IMR-90 (cell line): Measurements from ENCODE around the gene PRR18. TPM values are rescaled to one million over a fixed set of nuclear protein-coding genes. Genes with fewer than 3 reads are reported as not detected.

ENCODE experiments used
- ATAC-seq: fragments of 200-7000 bp; cut with Tn5 transposase; 2 replicates; pipeline ENCODE4 v1.9.1; 2020; ENCODE audit warnings: low read depth, mild to moderate bottlenecking, moderate library complexity
- BruUV-seq: library from RNA; stranded (reverse); fragments of 400-500 nt; replicated peaks from 2 replicates; lab custom pipeline; 2021; lab: Mats Ljungman, UMichigan
- CTCF ChIA-PET: fragments of 300-600 bp; formaldehyde crosslinking; extraction: SDS; loops from one replicate; lab custom pipeline; 2021; ENCODE audit warnings: antibody characterized with exemption; lab: Yijun Ruan, JAX
- POLR2A ChIA-PET: fragments of 300-600 bp; sonication (Branson Sonifier 250); formaldehyde crosslinking; loops from one replicate; lab custom pipeline; 2022; ENCODE audit warnings: antibody characterized with exemption; ENCODE audit not compliant: unreplicated experiment; lab: Charles Lee
- DNase-seq: peaks from one replicate; pipeline ENCODE4 v3.0.0; 2013
- H2AFZ ChIP-seq: replicated peaks from 2 replicates; pipeline ENCODE3; 2013; ENCODE audit warnings: low read length, mild to moderate bottlenecking; ENCODE audit not compliant: poor library complexity
- H2AK5ac ChIP-seq: 2 replicates; pipeline ENCODE4 v1.6.1; 2013; ENCODE audit warnings: low read depth, low read length, inconsistent platforms
- H2AK9ac ChIP-seq: replicated peaks from 2 replicates; pipeline ENCODE3; 2013; ENCODE audit warnings: mild to moderate bottlenecking, low read depth, low read length, moderate library complexity; ENCODE audit not compliant: poor library complexity
- H2BK120ac ChIP-seq: 2 replicates; pipeline ENCODE4 v1.6.1; 2013; ENCODE audit warnings: low read depth, low read length, inconsistent platforms
- H2BK15ac ChIP-seq: 3 replicates; pipeline ENCODE4 v1.6.1; 2013; ENCODE audit warnings: low read depth, low read length, inconsistent platforms
- H2BK20ac ChIP-seq: 2 replicates; pipeline ENCODE4 v1.6.1; 2013; ENCODE audit warnings: low read depth, mild to moderate bottlenecking, inconsistent platforms, low read length, moderate library complexity
- H2BK5ac ChIP-seq: 2 replicates; pipeline ENCODE4 v1.6.1; 2013; ENCODE audit warnings: mild to moderate bottlenecking, low read depth, low read length, inconsistent platforms; ENCODE audit not compliant: poor library complexity, severe bottlenecking
- H3K14ac ChIP-seq: replicated peaks from 2 replicates; pipeline ENCODE4 v1.6.1; 2013; ENCODE audit warnings: low read depth, low read length, inconsistent platforms
- H3K18ac ChIP-seq: 2 replicates; pipeline ENCODE4 v1.6.1; 2013; ENCODE audit warnings: low read depth, low read length, control low read depth
- H3K23ac ChIP-seq: 2 replicates; pipeline ENCODE4 v1.6.1; 2013; ENCODE audit warnings: low read depth, low read length, inconsistent platforms
- H3K27ac ChIP-seq: 2 replicates; pipeline ENCODE4 v1.5.1; 2013; ENCODE audit warnings: mild to moderate bottlenecking, control low read depth, low read length; ENCODE audit not compliant: insufficient read depth
- H3K27me3 ChIP-seq: 2 replicates; pipeline ENCODE4 v1.6.1; 2013; ENCODE audit warnings: low read length; ENCODE audit not compliant: control insufficient read depth, insufficient read depth
- H3K36me3 ChIP-seq: 2 replicates; pipeline ENCODE4 v1.6.1; 2013; ENCODE audit warnings: low read length, mixed read lengths; ENCODE audit not compliant: control insufficient read depth, insufficient read depth
- H3K4ac ChIP-seq: 2 replicates; pipeline ENCODE4 v1.6.1; 2013; ENCODE audit warnings: low read depth, low read length, inconsistent platforms
- H3K4me1 ChIP-seq: 2 replicates; pipeline ENCODE4 v1.6.1; 2013; ENCODE audit warnings: low read length, mixed read lengths; ENCODE audit not compliant: control insufficient read depth, insufficient read depth
- H3K4me2 ChIP-seq: 2 replicates; pipeline ENCODE4 v1.6.1; 2013; ENCODE audit warnings: low read depth, mild to moderate bottlenecking, control low read depth, low read length, moderate library complexity
- H3K4me3 ChIP-seq: 2 replicates; pipeline ENCODE4 v1.5.1; 2013; ENCODE audit warnings: low read depth, mild to moderate bottlenecking, control low read depth, low read length, moderate library complexity; ENCODE audit not compliant: insufficient read depth
- H3K56ac ChIP-seq: 2 replicates; pipeline ENCODE4 v1.6.1; 2013; ENCODE audit warnings: low read length, inconsistent platforms; ENCODE audit not compliant: insufficient read depth; ENCODE audit errors: extremely low read depth
- H3K79me1 ChIP-seq, 2 experiments: 2 replicates each; pipeline ENCODE4 v1.6.1; 2013; ENCODE audit warnings: low read length in 2 of 2, inconsistent platforms in 1 of 2, low read depth in 1 of 2
- H3K9ac ChIP-seq: 2 replicates; pipeline ENCODE4 v1.6.1; 2013; ENCODE audit warnings: low read depth, low read length, control low read depth
- H3K9me1 ChIP-seq: 2 replicates; pipeline ENCODE4 v1.6.1; 2013; ENCODE audit warnings: low read length, inconsistent platforms; ENCODE audit not compliant: insufficient read depth
- H3K9me3 ChIP-seq: 2 replicates; pipeline ENCODE4 v1.6.1; 2013; ENCODE audit warnings: low read length; ENCODE audit not compliant: control insufficient read depth, insufficient read depth
- H4K20me1 ChIP-seq: 2 replicates; pipeline ENCODE4 v1.6.1; 2013; ENCODE audit warnings: low read length, inconsistent platforms; ENCODE audit not compliant: insufficient read depth
- H4K5ac ChIP-seq: 2 replicates; pipeline ENCODE4 v1.6.1; 2013; ENCODE audit warnings: mild to moderate bottlenecking, low read depth, low read length, control low read depth
- H4K8ac ChIP-seq, 2 experiments: 2 replicates each; pipeline ENCODE4 v1.6.1; 2013; ENCODE audit warnings: low read depth in 2 of 2, low read length in 2 of 2, control low read depth in 1 of 2, inconsistent platforms in 1 of 2
- H4K91ac ChIP-seq: 2 replicates; pipeline ENCODE4 v1.6.1; 2013; ENCODE audit warnings: low read depth, low read length, inconsistent platforms; ENCODE audit not compliant: insufficient read depth
- BHLHE40 ChIP-seq: fragments of 150-350 bp; IDR thresholded peaks from 2 replicates; pipeline ENCODE4 v1.6.1; 2016; ENCODE audit warnings: mild to moderate bottlenecking, low read depth, low read length
- CEBPB ChIP-seq: IDR thresholded peaks from 2 replicates; pipeline ENCODE4 v1.6.1; 2012; ENCODE audit warnings: low read depth, low read length, improper control_type of control experiment
- NFE2L2 ChIP-seq: fragments of 150-350 bp; IDR thresholded peaks from 2 replicates; pipeline ENCODE4 v1.6.1; 2016; ENCODE audit warnings: low read depth, mild to moderate bottlenecking, low read length
- WGBS, 2 experiments: methylation state at CpG; one replicate each; pipeline versions ENCODE4 v1.1.5 to v1.1.7; 2013; ENCODE audit warnings: missing lambda C conversion rate in 2 of 2; ENCODE audit not compliant: insufficient read length in 1 of 2; ENCODE audit errors: extremely low coverage in 2 of 2; 5-methylcytosine and 5-hydroxymethylcytosine counted together
- dilution Hi-C: fragments of 300-500 bp; cut with HindIII; formaldehyde crosslinking; loops from one replicate; pipeline ENCODE4 v1.14.3; 2018; ENCODE audit warnings: low sequenced_read_pairs; ENCODE audit not compliant: unreplicated experiment
- in situ Hi-C: fragments of 300-500 bp; cut with MboI; formaldehyde crosslinking; loops from 3 replicates; pipeline ENCODE4 v1.14.3; 2019; ENCODE audit warnings: low sequenced_read_pairs, inconsistent platforms, mixed read lengths
- intact Hi-C: fragments of 100-400 bp; cut with micrococcal nuclease; formaldehyde crosslinking; loops from 2 replicates; pipeline ENCODE4 v1.10.0; 2022
- polyA plus RNA-seq, 3 experiments: library from polyadenylated mRNA; depleted of rRNA; stranded (reverse); fragments of >200 nt; gene quantifications; 2 replicates each; pipeline ENCODE4 v1.2.3, GENCODE V29; 2012; ENCODE audit warnings: low replicate concordance in 1 of 3
- total RNA-seq: library from RNA; depleted of rRNA; stranded (reverse); fragments of >200 nt; gene quantifications from 2 replicates; pipeline ENCODE4 v1.2.3, GENCODE V29; 2012
- TF ChIP-seq, protein P1 (sequence below): conservative IDR thresholded peaks from 2 replicates; pipeline ENCODE4 v1.5.1; 2012; ENCODE audit warnings: mild to moderate bottlenecking, low read depth, low read length, improper control_type of control experiment

Gene PRR18
- total and polyA plus RNA-seq, 2 of the 4 experiments (the other 2 are of a cell fraction) = not detected

DNA sequence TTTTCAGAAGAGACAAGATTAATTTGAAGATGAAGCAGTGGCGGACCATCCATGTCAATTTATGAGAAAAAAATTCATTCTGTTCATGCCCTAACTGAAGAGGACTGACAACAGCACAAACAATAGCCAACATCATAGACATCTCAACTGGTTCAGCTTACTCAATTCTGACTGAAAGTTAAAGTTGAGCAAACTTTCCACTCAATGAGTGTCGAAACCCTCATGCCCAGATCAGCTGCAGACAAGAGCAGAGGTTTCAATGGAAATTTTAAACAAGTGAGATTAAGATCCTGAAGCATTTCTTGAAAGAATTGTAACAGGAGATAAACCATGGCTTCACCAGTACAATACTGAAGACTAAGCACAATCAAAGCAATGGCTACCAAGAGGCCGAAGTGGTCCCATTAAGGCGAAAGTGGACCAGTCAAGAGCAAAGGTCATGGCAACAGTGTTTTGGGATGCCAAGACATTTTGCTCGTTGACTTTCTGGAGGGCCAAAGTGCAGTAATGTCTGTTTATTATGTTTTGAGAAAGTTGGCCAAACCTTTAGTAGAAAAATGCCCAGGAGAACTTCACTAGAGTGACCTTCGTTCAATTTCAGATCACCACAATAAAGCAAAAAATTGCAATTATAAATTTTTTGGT is 40.2 kb upstream of the PRR18 start:
- no peak overlapping the region for H3K9ac ChIP-seq
- peaks cover 4% of the 10 kb centered on the region for H3K27me3 ChIP-seq
- no peak overlapping the region for H2BK15ac ChIP-seq
- intact Hi-C loops (no loop called here), dilution Hi-C loops (no loop called here), in situ Hi-C loops (no loop called here)
- no peak overlapping the region for H2AFZ ChIP-seq
- TF ChIP-seq, protein P1, sequence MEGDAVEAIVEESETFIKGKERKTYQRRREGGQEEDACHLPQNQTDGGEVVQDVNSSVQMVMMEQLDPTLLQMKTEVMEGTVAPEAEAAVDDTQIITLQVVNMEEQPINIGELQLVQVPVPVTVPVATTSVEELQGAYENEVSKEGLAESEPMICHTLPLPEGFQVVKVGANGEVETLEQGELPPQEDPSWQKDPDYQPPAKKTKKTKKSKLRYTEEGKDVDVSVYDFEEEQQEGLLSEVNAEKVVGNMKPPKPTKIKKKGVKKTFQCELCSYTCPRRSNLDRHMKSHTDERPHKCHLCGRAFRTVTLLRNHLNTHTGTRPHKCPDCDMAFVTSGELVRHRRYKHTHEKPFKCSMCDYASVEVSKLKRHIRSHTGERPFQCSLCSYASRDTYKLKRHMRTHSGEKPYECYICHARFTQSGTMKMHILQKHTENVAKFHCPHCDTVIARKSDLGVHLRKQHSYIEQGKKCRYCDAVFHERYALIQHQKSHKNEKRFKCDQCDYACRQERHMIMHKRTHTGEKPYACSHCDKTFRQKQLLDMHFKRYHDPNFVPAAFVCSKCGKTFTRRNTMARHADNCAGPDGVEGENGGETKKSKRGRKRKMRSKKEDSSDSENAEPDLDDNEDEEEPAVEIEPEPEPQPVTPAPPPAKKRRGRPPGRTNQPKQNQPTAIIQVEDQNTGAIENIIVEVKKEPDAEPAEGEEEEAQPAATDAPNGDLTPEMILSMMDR = no peak
- TF ChIP-seq BHLHE40 (no peak), NFE2L2 (no peak), CEBPB (no peak)
- POLR2A ChIA-PET = no interaction called here
- H3K23ac ChIP-seq = no peak overlapping the region
- H3K18ac ChIP-seq = no peak overlapping the region
- no peak overlapping the region for H3K27ac ChIP-seq
- no peak overlapping the region for H2AK5ac ChIP-seq
- WGBS, 2 experiments = no CpG with 5 or more reads among the region's 6 CpGs
- no peaks in the 10 kb centered on the region for H4K20me1 ChIP-seq
- no peaks in the 10 kb centered on the region for H3K36me3 ChIP-seq
- H3K79me1 ChIP-seq = no peaks in the 10 kb centered on the region
- no peaks in the 10 kb centered on the region for H3K9me1 ChIP-seq
- CTCF ChIA-PET = no interaction called here
- no peak overlapping the region for H3K56ac ChIP-seq
- no peak overlapping the region for H2AK9ac ChIP-seq
- no peak overlapping the region for H4K5ac ChIP-seq
- no peak overlapping the region for H2BK120ac ChIP-seq
- H3K14ac ChIP-seq = no peak overlapping the region
- no peak overlapping the region for H3K4me2 ChIP-seq
- H4K8ac ChIP-seq = no peak overlapping the region
- H2BK20ac ChIP-seq = no peak overlapping the region
- no peak overlapping the region for H2BK5ac ChIP-seq
- no peaks in the 10 kb centered on the region for H3K4me1 ChIP-seq
- DNase-seq (no peak), ATAC-seq (no peak)
- no TSS peak for BruUV-seq
- no peaks in the 10 kb centered on the region; the same call in 1 of the 2 replicates for H3K9me3 ChIP-seq
- no peak overlapping the region for H3K4ac ChIP-seq
- H4K91ac ChIP-seq = no peak overlapping the region
- no peak overlapping the region for H3K4me3 ChIP-seq
